Measurements from ENCODE around the gene GABRB2. TPM values are rescaled to one million over a fixed set of nuclear protein-coding genes. Genes with fewer than 3 reads are reported as not detected.

The GABRB2 gene
- total RNA-seq, 1 donor from 2014 or later, result not detected

- intact Hi-C loops (cut with micrococcal nuclease), result no loop called here
Observed at GRCh38 chr5:161391724-161392123, 154.8 kb downstream of the GABRB2 start.

GRCh38 chr5:161391016-161391415, 155.5 kb downstream of the GABRB2 start:
- intact Hi-C loops (cut with micrococcal nuclease), result no loop called here

GRCh38 chr5:161387121-161387520, 159.4 kb downstream of the GABRB2 start:
- intact Hi-C loops (cut with micrococcal nuclease), result no loop called here

GRCh38 chr5:161385027-161385426, 161.5 kb downstream of the GABRB2 start:
- intact Hi-C loops (cut with micrococcal nuclease), result no loop called here

GRCh38 chr5:161382685-161383084, 163.8 kb downstream of the GABRB2 start:
- intact Hi-C loops (cut with micrococcal nuclease), result no loop called here

DNA sequence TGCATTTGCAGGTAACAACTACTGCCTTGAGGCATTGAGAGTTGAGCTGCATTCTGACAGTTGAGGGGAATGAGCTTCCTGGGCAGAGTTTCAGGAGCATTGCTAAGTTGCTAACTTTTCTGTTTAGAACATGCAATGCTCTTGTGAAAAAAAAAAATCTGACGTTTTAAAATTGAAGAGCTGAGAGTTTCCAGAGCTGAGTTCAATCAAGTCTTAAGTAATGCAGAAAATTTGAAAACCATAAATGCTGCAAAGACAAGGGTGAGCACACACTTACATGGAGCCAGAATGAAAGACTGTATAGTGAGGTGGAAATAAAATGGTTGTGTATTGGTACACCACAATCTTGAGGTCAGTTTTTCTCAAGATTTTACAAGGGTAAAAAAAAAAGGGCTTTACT, 166.0 kb downstream of the GABRB2 start:
- intact Hi-C loops (cut with micrococcal nuclease), result no loop called here

DNA sequence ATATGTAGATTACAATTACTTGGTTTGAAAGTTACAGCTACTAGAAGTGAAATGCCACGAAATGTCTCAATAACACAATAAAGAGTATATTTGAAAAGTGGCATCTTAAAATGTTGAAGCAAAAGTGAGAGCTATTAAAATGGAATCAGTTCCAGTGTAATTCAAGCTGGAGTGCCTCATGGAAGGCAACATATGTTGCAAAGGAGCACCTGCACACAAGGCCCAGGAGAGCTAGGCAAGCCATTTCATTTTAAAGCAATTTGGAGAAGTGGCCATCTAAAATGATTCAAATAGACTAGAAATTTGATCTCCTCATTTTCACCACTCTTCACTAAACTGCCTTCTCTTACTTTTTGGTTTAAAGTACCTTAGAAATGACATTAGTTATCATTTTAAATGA, 167.8 kb downstream of the GABRB2 start:
- intact Hi-C loops (cut with micrococcal nuclease), result no loop called here

DNA sequence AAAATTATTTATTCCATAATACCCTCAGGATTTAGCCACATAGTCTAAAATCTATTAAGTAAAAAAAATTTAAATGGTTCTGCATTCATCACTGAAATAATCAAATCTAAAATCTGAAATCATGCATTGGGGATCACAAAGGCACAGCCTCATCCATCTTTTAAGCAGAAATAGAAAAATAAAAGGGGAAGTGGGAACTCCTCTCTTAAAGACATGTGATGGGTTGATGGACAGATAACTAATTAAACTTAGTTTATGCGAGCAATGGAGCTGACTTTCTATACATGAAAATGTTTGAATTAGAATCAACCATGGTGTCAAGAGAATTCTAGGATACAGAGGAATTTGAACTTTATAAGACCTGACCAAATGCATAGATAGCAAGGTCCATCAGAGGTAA, 170.5 kb downstream of the GABRB2 start:
- intact Hi-C loops (cut with micrococcal nuclease), result no loop called here

DNA sequence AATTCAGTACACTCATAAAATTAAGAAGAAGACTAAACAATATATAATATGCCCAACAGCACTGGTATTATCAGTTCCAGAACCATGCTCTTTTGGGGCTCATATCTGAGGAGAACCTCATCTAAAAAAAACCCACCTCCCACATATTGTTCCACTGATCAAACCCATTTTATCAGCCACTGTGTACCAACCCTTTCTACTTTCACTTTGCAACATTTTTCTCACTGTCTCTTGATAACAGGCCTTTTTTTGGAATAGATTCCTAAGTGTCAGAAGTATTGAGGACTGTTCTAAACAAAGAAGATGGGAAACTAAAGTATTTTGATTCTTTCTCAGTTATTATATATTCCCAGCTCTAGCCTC, 173.2 kb downstream of the GABRB2 start:
- intact Hi-C loops (cut with micrococcal nuclease), result no loop called here

DNA sequence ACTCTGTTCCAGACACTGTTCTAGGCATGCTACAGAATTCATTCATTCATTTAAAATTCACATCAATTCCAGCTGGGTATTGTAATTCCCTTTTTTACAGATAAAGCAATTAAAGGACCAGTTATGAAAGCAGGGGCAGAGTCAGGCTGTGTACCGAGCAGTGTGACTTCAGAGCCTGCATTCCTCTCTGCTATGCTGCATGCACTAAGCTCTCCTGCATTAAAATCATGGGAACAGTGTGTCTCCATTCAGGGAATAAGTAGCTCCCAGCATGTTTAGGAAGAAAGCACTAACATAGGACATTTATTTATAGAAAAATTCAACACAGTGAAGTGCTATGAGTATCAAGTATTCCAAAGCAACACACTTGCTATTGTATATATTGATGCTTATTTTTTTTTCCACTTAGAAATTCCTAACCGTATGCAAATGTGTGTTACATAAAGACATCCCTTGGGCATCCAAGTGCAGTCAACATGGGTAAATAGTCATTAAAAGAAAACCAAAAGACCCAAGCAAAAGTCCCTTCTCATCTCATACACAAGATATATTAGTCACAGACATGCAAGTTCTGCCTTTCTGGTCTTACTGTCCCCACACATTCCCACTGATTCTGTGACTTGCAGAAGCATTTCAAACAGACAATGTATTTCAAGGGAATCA, 173.7 kb downstream of the GABRB2 start:
- intact Hi-C loops (cut with micrococcal nuclease), result no loop called here

DNA sequence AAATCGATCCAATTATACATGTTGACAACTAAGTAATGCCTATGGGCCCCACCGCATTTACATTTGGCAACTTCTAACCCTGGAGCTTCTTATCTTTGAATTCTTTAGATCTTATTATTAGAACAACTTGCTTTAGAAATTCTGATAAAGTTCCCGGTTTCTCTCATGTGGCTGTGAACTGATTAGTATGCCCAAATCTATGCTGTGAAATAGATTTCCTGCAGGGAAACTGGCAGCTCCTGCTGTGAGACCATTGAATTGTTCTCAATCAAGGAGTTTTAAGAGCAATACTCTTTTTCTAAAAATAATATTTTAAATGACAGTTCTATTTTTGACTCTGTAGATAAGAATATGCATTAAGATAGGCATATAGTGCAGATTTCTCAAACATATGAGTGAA, 177.5 kb downstream of the GABRB2 start:
- intact Hi-C loops (cut with micrococcal nuclease), result no loop called here

- intact Hi-C loops (cut with micrococcal nuclease), result no loop called here
Observed at GRCh38 chr5:161358446-161358845, 188.1 kb downstream of the GABRB2 start.

DNA sequence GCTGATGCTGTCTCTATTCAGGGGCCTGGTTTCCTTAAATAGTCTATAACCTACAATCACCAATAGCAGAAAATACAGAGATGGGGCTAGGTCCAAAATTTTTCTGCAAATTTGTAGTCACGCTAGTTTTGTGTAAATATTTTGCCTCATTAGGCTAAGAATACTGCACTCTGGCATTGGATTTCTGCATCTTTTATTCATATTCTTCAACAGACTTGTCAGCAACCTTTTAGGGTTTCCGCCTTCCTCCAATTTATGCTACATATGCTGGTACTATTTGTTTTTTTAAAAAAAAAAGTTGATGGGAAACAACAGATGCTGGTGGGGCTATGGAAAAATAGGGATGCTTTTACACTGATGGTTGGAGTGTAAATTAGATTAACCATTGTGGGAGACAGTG, 202.3 kb downstream of the GABRB2 start:
- intact Hi-C loops (cut with micrococcal nuclease), result no loop called here

DNA sequence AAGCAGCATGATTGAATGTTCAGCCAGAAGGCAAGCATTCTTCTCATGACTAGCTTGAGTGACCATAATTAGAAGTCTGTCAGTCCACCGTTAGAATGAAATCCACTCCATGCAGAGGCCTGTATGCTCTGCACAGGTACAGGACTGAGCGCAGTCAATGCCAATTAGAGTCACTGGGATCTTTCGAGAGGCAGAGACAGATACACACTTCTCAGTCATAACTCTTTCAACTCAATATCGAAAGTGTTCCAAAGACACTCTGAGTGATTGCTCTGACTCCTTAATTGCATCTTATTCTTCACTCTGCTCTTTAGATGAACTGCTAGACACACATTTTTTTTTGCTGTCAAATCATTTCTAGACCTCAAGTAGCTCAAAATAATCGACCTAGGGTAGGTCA, 203.6 kb downstream of the GABRB2 start:
- intact Hi-C loops (cut with micrococcal nuclease), result no loop called here

- intact Hi-C loops (cut with micrococcal nuclease), result no loop called here
Observed at GRCh38 chr5:161340012-161340411, 206.5 kb downstream of the GABRB2 start.

DNA sequence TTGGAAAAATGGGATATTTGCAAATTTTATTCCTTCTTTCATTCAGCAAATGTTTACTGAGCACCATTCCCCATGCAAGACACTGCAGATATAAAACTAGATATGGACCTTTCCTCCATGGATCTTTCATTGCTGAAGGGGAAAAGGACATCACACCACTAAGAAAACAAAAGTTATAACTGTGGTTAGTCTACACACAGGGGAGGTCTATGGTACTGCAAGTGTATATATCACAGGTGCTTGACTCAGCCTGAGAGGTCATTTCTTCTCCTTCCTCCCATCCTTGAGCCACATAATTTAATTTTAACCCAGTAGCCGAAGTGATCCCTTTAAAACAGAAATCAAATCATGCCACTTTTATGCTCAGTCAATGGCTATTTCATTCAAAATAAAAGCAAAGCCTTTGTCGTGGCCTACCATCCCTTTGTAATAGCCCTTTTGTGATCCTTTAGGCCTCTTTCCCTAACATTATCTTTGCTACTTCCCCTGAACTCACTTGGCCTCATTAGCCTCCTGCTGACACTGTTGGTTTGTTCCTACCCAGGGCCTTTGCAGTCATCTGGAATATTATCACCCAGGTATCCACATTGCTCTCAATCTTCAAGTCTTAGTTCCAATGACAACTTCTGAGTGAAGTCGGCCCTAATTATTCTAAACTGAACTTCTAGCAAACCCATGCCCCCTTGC, 213.2 kb downstream of the GABRB2 start:
- intact Hi-C loops (cut with micrococcal nuclease), result no loop called here

GRCh38 chr5:161332343-161332742, 214.2 kb downstream of the GABRB2 start:
- intact Hi-C loops (cut with micrococcal nuclease), result no loop called here

DNA sequence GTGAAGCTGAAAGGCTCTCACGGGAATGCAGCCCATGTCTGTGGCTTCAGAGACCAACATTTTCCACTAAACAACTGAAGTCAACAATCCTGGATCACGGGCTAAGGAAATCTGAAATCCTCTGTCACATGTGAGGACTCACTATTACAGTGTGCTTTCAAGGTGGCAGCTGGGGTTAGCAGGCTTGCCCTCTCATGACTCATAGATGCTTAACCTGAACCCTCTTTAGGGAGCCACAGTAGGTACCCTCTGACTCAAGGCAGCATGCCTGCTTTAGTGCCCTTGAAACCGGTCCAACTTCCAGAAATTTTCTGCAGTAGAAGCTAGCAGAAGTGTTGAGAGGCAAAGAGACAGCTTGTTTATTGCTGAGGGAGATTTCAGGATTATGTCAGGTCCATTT, 232.5 kb downstream of the GABRB2 start:
- intact Hi-C loops (cut with micrococcal nuclease), result no loop called here

- intact Hi-C loops (cut with micrococcal nuclease), result no loop called here
Observed at GRCh38 chr5:161312882-161313281, 233.6 kb downstream of the GABRB2 start.

DNA sequence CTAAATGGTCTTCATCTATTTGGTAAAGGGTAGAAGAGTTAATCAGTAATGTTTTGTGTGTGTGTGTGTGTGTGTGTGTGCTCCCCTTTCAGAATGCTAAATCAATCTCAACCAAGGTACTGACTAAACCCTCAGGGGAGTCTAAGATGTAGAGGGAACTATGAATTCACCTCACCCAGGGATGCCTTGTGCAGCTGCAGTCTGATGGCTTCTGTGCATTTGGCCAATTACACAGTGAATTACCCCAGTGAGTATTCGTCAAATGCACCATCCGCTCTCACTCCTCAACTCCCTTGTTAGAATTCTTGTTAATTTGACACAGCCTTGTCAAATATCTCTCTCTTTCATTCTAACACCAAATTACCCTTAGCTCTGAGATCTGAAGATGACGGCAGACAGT, 234.6 kb downstream of the GABRB2 start:
- intact Hi-C loops (cut with micrococcal nuclease), result no loop called here

DNA sequence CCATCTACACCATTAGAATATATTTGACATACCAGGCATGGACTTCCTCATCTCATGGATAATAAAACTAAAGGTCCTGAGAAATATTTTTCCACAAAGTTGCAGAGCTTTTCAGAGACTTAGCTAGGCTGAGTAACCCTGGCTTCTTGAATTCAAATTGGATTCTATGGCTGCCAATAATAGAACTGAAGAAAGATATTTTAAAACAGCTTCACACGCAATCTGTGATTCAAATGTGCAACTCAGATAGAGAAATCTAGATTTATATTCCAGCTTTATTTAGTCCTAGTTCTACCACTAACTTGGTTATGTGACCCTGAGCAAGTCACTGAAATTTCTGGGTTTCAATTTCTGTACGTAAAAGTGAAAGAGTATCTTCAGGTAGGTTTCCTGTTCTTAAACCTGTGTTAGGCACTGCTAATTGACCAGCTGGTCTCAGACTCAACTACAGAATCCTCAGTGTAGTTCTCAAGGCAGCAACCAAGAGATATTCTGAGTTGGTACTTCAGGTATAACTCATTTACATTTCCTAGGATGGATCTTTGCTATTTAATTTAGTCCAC, 235.3 kb downstream of the GABRB2 start:
- intact Hi-C loops (cut with micrococcal nuclease), result no loop called here

DNA sequence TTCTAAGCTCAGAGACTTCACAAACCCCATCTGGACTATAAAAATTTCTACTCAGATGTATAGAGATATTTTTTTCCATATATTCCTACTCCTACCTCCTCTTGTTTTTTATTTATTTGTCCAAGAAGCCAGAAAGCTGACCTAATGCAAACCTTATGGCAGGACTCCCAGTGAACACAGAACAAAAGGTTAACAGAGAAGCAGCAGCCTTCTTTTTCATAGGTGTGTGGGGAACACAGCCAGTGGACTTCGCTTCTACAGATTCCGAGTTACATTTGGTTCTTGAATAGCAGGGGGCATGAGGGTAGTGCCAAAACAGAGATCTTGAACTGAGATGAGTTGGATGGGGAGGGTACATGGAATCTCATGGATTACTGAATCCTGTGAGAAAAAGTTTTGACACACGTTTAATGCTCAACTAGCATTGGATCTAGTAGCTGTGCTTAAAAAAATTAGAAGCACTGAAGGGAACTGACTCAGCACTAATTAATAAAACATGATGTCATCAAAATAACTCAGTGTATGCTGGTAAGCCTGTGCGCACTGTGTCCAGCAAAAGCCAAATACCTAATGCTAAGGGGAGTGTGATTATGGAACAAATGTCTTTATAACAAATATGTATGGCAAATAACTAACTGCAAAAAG, 240.1 kb downstream of the GABRB2 start:
- intact Hi-C loops (cut with micrococcal nuclease), result no loop called here

DNA sequence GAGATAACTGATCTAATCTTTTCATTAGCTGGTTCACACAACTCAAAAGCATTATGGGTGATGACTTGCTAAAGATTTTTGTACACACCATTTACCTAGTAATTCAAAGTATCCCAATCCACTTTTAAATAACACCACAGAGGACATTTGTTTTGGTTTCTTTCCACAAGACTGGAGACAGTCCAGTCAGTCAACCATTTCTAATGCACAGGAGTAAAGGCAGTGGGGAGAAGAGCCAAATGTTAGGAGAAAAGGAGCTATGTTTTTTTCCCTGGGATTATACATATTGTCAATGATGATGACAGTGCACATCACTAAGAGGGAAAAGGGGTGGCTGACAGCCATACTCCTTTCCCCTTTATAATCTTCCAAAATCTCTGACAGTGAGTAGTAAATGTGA, 240.9 kb downstream of the GABRB2 start:
- intact Hi-C loops (cut with micrococcal nuclease), result no loop called here
